ENCODE measurements around the gene VPS52.

The VPS52 gene

GRCh38 chr6:33289784-33290315, 18.2 kb upstream of the VPS52 start:
- peak overlapping the region; percentile 78 for H3K4me2 ChIP-seq (ENCODE audit: low read length, poor library complexity, severe bottlenecking)
- no peak overlapping the region for H2AK5ac ChIP-seq (ENCODE audit: low read length, severe bottlenecking)
- peak overlapping the region; percentile 21 for H4K8ac ChIP-seq (ENCODE audit: low read length)
- H2BK120ac ChIP-seq (ENCODE audit: low read depth, low read length), result no peak overlapping the region
- peak overlapping the region; percentile 66 for H4K91ac ChIP-seq (ENCODE audit: low read length)
- peaks cover 35% of the 10 kb centered on the region for H3K79me1 ChIP-seq (replicated peaks; ENCODE audit: low read length, poor library complexity, severe bottlenecking)
- whole genome bisulfite sequencing, result 13% methylated on average over 8 of the region's 14 CpGs
- H3K4ac ChIP-seq (ENCODE audit: low read depth in 1 of 2, low read length in 2 of 2), result peak overlapping the region; percentile 8 to 9
- peak overlapping the region in 1 of 2 experiments; percentile 63 for H3K18ac ChIP-seq (ENCODE audit: low read depth in 1 of 2, low read length in 2 of 2)
- H3K9ac ChIP-seq (ENCODE audit: low read length), result peak overlapping the region; percentile 96
- H3K27me3 ChIP-seq (ENCODE audit: control insufficient read depth in 1 of 2, insufficient read depth in 1 of 2, low read length in 2 of 2), result no peaks in the 10 kb centered on the region
- H3K27ac ChIP-seq (ENCODE audit: low read length, poor library complexity, severe bottlenecking), result no peak overlapping the region
- no peak overlapping the region for H3K23ac ChIP-seq (ENCODE audit: low read length in 2 of 2)
- peaks cover 15% of the 10 kb centered on the region for H3K4me1 ChIP-seq (ENCODE audit: control insufficient read depth, insufficient read depth, low read depth, low read length)
- no peak overlapping the region for H2BK5ac ChIP-seq (ENCODE audit: low read depth, low read length, poor library complexity, severe bottlenecking)
- H3K9me3 ChIP-seq (ENCODE audit: control insufficient read depth, low read length), result no peaks in the 10 kb centered on the region
- DNase-seq, result peak; percentile 56
- H2BK12ac ChIP-seq (ENCODE audit: low read length in 2 of 2), result no peak overlapping the region
- H3K4me3 ChIP-seq (ENCODE audit: insufficient read depth in 1 of 2, low read depth in 1 of 2, low read length in 2 of 2), result peak overlapping the region; percentile 73 to 97
- H3K14ac ChIP-seq (ENCODE audit: low read length in 2 of 2), result no peak overlapping the region
- peaks cover 48 to 74% of the 10 kb centered on the region in 2 experiments for H3K36me3 ChIP-seq (ENCODE audit: control insufficient read depth in 1 of 2, insufficient read depth in 2 of 2, low read depth in 1 of 2, low read length in 2 of 2)
- no peak overlapping the region for H2BK15ac ChIP-seq (ENCODE audit: low read depth, poor library complexity, severe bottlenecking)
- no peak overlapping the region for H2AFZ ChIP-seq (ENCODE audit: low read depth, low read length)

DNA sequence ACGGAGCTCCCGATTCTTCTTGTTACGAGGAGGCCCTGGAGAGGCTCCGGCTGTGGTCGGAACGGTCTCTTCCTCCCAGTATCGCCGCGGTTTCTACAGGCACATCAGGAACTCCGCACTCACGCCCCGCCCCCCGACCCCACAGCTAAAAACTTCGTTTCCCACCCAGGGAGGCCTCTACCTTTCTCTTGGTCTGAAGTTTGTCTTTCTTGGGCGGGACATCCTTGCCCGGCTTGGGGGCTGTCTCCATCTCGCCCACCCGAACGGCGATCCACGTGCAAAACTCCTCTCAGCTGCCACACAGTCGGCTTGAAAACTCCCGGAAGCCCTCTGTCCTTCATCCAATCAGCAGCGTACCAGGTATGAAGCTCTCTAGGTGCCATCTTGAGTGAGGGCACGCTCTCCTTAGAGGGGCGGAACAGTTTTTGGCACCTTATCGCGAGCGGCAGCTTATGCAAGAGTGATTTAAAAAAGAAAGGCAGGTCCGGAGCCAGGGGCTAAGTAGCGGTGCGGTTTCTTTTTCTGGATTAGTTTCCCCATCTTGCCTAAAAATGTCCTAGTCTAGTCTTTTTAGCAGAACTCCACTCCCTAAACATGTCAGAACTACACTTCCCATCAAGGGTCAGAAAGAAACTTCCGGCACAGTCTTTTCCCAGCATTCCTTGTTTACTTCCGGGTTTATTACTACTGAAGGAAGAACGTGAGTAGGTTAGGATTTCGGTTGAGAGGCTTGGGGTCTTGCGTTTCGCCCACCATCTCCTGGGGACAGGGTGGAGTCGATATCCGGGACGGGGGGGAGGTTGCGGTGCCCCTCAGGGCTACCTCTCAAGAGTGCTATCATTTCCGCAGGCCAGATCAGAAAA, 17.5 kb upstream of the VPS52 start, which contains the start of the genes PFDN6 and WDR46:
Gene PFDN6, plus strand, starts transcription at position 681 of the 863 bp plus-strand sequence. CDS start 256 bp downstream, outside the sequence.
Gene WDR46, minus strand, starts transcription at position 319 of the 863 bp plus-strand sequence. Its CDS starts 69 bp downstream, at position 250.
- peak within 1 kb of the TSS; percentile 21 for H4K8ac ChIP-seq (ENCODE audit: low read length)
- H3K18ac ChIP-seq (ENCODE audit: low read depth in 1 of 2, low read length in 2 of 2), result peak within 1 kb of the TSS; percentile 52 to 63
- H3K9me3 ChIP-seq (ENCODE audit: control insufficient read depth, low read length), result no peaks in the 10 kb centered on the region
- under 1% methylated on average over 42 of the region's 43 CpGs for WGBS
- no peak within 1 kb of the TSS for H2AK5ac ChIP-seq (ENCODE audit: low read length, severe bottlenecking)
- H2BK12ac ChIP-seq (ENCODE audit: low read length in 2 of 2), result no peak within 1 kb of the TSS
- peaks cover 37% of the 10 kb centered on the region for H3K79me1 ChIP-seq (replicated peaks; ENCODE audit: low read length, poor library complexity, severe bottlenecking)
- peak within 1 kb of the TSS; percentile 96 for H3K9ac ChIP-seq (ENCODE audit: low read length)
- peak within 1 kb of the TSS; percentile 9 to 57 for H3K4ac ChIP-seq (ENCODE audit: low read depth in 1 of 2, low read length in 2 of 2)
- H3K4me3 ChIP-seq (ENCODE audit: insufficient read depth in 1 of 2, low read depth in 1 of 2, low read length in 2 of 2), result peak within 1 kb of the TSS; percentile 73 to 97
- H3K36me3 ChIP-seq (ENCODE audit: control insufficient read depth in 1 of 2, insufficient read depth in 2 of 2, low read depth in 1 of 2, low read length in 2 of 2), result peaks cover 45 to 74% of the 10 kb centered on the region in 2 experiments
- H3K4me2 ChIP-seq (ENCODE audit: low read length, poor library complexity, severe bottlenecking), result peak within 1 kb of the TSS; percentile 78
- H3K23ac ChIP-seq (ENCODE audit: low read length in 2 of 2), result no peak within 1 kb of the TSS
- no peaks in the 10 kb centered on the region for H3K27me3 ChIP-seq (ENCODE audit: control insufficient read depth in 1 of 2, insufficient read depth in 1 of 2, low read length in 2 of 2)
- peak within 1 kb of the TSS; percentile 90 for H2AFZ ChIP-seq (ENCODE audit: low read depth, low read length)
- H3K14ac ChIP-seq (ENCODE audit: low read length in 2 of 2), result peak within 1 kb of the TSS in 1 of 2 experiments; percentile 69
- peak within 1 kb of the TSS; percentile 15 for H2BK5ac ChIP-seq (ENCODE audit: low read depth, low read length, poor library complexity, severe bottlenecking)
- H3K27ac ChIP-seq (ENCODE audit: low read length, poor library complexity, severe bottlenecking), result peak within 1 kb of the TSS; percentile 59
- peak within 1 kb of the TSS; percentile 66 for H4K91ac ChIP-seq (ENCODE audit: low read length)
- H3K4me1 ChIP-seq (ENCODE audit: control insufficient read depth, insufficient read depth, low read depth, low read length), result peaks cover 15% of the 10 kb centered on the region
- peak; percentile 96 for DNase-seq
- H2BK120ac ChIP-seq (ENCODE audit: low read depth, low read length), result no peak within 1 kb of the TSS
- H2BK15ac ChIP-seq (ENCODE audit: low read depth, poor library complexity, severe bottlenecking), result no peak within 1 kb of the TSS

- Histone ChIP-seq H2BK5ac (ENCODE audit: low read depth, low read length, poor library complexity, severe bottlenecking) (peak overlapping the region; percentile 15), H3K27ac (ENCODE audit: low read length, poor library complexity, severe bottlenecking) (no peak overlapping the region), H3K4ac (ENCODE audit: low read depth in 1 of 2, low read length in 2 of 2) (peak overlapping the region in 1 of 2 experiments; percentile 43), H2BK12ac (ENCODE audit: low read length in 2 of 2) (no peak overlapping the region), H4K91ac (ENCODE audit: low read length) (peak overlapping the region; percentile 31), H3K4me3 (ENCODE audit: insufficient read depth in 1 of 2, low read depth in 1 of 2, low read length in 2 of 2) (peak overlapping the region; percentile 73 to 97), H3K4me2 (ENCODE audit: low read length, poor library complexity, severe bottlenecking) (peak overlapping the region; percentile 73), H2BK120ac (ENCODE audit: low read depth, low read length) (no peak overlapping the region), H3K36me3 (ENCODE audit: control insufficient read depth in 1 of 2, insufficient read depth in 2 of 2, low read depth in 1 of 2, low read length in 2 of 2) (peaks cover 47 to 74% of the 10 kb centered on the region in 2 experiments), H4K8ac (ENCODE audit: low read length) (peak overlapping the region; percentile 9), H3K18ac (ENCODE audit: low read depth in 1 of 2, low read length in 2 of 2) (no peak overlapping the region), H3K9ac (ENCODE audit: low read length) (peak overlapping the region; percentile 96), H2AK5ac (ENCODE audit: low read length, severe bottlenecking) (no peak overlapping the region), H2AFZ (ENCODE audit: low read depth, low read length) (no peak overlapping the region), H3K4me1 (ENCODE audit: control insufficient read depth, insufficient read depth, low read depth, low read length) (peaks cover 15% of the 10 kb centered on the region), H3K27me3 (ENCODE audit: control insufficient read depth in 1 of 2, insufficient read depth in 1 of 2, low read length in 2 of 2) (no peaks in the 10 kb centered on the region), H3K14ac (ENCODE audit: low read length in 2 of 2) (no peak overlapping the region), H3K79me1 (replicated peaks; ENCODE audit: low read length, poor library complexity, severe bottlenecking) (peaks cover 36% of the 10 kb centered on the region), H3K23ac (ENCODE audit: low read length in 2 of 2) (no peak overlapping the region), H3K9me3 (ENCODE audit: control insufficient read depth, low read length) (no peaks in the 10 kb centered on the region), H2BK15ac (ENCODE audit: low read depth, poor library complexity, severe bottlenecking) (no peak overlapping the region)
- WGBS, result 20% methylated on average over 13 of the region's 21 CpGs
- no peak for DNase-seq
Observed at GRCh38 chr6:33288141-33288920, 16.7 kb upstream of the VPS52 start.
